Cardiac fibroblast (primary cell): ENCODE data around the gene OSBPL6.
A peak's percentile ranks its signal among the peaks of the same experiment; 100 is the strongest.

Experiments used
- DNase-seq, 2 donors: peaks; one replicate each; pipeline versions ENCODE4 v3.0.0 to v3.0.0-alpha.2; 2010; ENCODE audit warnings: low read depth in 2 of 2
- H3K4me3 ChIP-seq, 2 donors: replicated peaks in 1 of 2; 1 replicate in 1 of 2; 2 replicates in 1 of 2; pipeline ENCODE4 v1.5.1; 2011; ENCODE audit warnings: low read depth in 2 of 2, low read length in 2 of 2, mild to moderate bottlenecking in 2 of 2, moderate library complexity in 1 of 2
- TF ChIP-seq, protein P1 (sequence below): IDR thresholded peaks from one replicate; pipeline ENCODE4 v1.5.1; 2011; ENCODE audit warnings: low read depth, mild to moderate bottlenecking, low read length, inconsistent platforms

The OSBPL6 gene

DNA sequence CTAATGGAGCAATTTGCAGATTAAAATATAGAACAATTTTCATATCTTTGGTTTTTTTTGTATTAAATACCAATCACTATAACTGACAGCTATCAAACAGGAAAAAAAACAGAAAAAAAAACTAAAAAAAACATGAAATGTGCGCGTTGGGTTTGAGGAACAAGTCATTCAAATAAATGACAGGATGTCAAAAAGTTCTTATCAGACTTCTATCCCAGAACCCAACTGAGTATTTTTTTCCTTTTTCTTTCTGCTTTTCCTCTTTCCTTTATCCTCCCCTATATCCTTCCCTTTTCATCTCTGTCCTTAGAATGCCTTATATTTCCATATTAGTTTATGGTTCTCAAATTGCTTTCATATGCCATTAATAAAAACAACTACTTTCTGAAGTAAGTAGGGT is 242.3 kb downstream of the OSBPL6 start:
- no peak overlapping the region for H3K4me3 ChIP-seq
- no peak for DNase-seq
- TF ChIP-seq, protein P1, sequence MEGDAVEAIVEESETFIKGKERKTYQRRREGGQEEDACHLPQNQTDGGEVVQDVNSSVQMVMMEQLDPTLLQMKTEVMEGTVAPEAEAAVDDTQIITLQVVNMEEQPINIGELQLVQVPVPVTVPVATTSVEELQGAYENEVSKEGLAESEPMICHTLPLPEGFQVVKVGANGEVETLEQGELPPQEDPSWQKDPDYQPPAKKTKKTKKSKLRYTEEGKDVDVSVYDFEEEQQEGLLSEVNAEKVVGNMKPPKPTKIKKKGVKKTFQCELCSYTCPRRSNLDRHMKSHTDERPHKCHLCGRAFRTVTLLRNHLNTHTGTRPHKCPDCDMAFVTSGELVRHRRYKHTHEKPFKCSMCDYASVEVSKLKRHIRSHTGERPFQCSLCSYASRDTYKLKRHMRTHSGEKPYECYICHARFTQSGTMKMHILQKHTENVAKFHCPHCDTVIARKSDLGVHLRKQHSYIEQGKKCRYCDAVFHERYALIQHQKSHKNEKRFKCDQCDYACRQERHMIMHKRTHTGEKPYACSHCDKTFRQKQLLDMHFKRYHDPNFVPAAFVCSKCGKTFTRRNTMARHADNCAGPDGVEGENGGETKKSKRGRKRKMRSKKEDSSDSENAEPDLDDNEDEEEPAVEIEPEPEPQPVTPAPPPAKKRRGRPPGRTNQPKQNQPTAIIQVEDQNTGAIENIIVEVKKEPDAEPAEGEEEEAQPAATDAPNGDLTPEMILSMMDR: no peak

DNA sequence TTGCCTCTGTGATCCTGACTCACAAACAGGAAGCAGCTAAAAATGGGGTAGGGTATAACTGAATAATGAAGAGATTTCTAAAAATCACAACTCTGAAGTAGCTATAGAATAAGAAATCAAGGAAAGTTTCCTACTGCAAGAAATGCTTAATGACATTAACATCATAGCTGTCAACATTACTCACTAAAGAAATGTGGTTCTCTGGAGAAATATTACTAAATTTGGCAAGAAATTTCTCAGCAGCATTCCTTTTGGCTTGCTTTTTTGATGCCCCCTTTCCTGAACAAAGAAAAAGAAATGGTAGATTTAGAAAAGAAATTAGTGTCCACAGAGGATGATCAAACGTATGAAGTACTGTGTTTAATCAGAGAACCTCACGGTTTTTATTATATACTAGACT is 247.1 kb downstream of the OSBPL6 start:
- H3K4me3 ChIP-seq: no peak overlapping the region
- TF ChIP-seq, protein P1: no peak
- no peak for DNase-seq

DNA sequence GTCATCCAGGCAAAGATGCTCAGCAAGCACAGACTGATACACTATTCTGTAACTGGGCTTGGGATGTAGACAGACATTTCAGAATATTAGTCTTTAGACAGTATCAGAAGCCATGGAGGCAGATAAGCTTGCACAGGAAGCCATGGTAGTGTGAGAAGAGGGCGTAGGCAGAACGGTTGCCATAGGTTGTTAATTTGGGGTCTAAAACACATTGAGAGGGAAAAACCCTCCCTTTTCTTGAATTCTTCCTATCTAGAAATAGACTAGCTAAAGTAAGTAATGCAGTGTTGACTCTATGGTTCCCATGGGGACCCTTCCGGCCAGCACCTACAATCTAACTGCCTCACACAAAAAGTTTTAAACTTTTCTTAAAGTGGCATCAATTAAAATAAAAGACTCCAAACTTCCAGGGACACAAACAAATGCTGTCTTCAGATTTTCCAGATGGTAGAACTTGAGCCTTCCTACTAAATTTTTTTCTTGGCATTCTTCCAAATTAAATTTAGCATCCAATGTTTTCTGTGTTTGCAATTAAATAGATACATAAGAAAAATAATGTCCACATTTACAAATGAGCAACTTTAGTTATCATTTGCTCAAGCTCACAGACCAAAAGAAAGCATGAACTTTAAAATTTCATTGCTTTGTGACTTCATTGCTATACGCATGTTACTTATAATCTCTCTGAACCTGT is 254.8 kb downstream of the OSBPL6 start:
- TF ChIP-seq, protein P1: no peak
- no peak overlapping the region for H3K4me3 ChIP-seq
- DNase-seq: peak in 1 of 2 donors; percentile 15

DNA sequence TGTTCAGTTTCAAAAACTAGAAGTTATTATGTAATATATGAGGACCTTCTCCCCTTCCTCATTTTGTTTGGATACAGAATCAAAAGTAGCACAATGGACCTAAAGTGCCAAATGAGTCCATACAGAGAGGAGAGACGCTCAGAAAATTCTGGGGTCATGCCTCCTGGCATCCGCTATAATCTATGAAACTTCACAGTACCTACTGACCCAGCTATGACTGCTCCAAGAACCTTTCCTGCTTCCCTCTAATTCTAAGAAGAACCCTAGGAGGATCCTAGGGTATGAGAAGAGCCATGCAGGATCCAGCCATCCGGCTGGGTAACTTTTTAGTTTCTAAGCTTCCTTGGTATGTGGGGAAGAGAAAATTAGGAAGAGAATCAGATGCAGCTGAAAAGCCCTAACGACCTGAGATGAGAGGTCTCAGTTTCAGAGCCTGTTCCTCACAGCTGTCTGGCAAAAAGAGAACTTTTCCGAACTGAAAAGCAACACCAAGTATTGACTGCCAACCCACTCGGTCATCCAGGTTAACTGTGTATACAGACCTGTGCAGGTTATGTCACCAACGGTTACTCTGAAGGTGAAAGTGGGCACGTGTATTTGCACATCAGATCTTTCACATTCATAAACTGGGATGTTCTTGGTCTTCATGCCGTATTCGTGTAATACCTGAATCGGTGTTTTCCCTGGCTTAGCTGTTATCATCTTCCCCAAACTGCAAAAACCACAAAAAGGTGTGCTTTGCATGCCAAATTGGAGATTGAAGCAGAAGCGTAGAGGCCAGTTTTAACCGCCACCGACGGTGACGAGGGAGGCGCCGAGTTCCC is 255.6 kb downstream of the OSBPL6 start:
- TF ChIP-seq, protein P1: no peak
- DNase-seq: peak in 1 of 2 donors; percentile 14
- H3K4me3 ChIP-seq: peak overlapping the region; percentile 82 to 91

DNA sequence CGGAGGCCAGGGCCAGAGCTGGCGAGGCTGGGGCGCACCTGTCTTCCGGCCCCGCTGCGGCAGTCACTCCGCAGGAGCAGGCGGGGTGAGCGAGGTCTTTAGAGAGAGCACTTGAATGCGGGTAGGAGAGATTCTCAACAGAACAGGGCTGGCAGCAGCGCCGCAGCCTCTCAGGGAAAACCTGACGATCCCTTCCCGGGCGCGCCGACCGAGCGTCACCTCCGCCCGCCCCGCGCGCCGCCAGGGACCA is 256.1 kb downstream of the OSBPL6 start:
- TF ChIP-seq, protein P1: no peak
- no peak for DNase-seq
- peak overlapping the region; percentile 82 to 91 for H3K4me3 ChIP-seq

DNA sequence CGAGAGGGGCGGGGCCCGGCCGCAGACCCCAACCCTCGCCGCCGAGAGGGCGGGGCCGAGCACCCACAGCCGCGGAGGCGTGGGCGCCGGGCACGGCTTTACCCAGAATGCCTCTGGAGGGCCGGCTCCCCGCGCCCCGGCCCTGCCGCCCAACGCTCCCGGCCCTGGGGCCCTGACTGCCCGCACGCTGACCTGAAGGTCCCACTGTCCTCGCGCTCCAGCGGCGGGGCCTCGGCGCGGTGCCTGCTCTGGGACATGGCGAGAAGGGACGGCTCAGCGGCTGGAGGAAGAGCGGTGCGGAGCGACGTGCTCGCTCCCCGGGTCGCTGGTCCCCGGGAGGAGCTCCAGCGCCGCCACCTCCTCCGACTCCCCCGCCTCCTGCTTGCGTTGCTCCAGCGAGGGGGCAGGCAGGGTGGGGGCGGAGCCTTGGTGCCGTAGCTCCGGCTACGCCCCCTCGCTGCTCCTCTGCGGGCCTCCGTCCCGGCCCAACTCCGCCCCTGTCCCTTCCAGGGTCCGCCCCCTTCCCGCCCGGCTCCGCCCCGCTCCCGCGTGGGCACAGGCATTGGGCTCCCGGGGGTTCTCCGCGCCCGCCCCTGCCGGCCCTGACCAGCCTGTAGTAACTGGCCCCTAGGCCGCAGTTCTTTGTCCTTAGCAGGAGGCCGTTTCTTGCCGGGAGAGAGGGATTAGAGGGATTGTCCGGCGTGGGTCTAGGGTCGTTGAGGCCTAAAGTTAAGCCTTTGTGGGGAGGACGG is 256.6 kb downstream of the OSBPL6 start, which contains the start of the genes PJVK and PRKRA:
TSS of gene PJVK (plus strand) at position 605 of the 752 bp plus-strand sequence. CDS start 2,032 bp downstream, outside the sequence.
TSS of gene PRKRA (minus strand) at position 402 of the 752 bp plus-strand sequence. CDS start at position 257, 145 bp downstream.
- peak within 1 kb of the TSS; percentile 82 to 91 for H3K4me3 ChIP-seq
- DNase-seq: peak; percentile 97 to 99
- TF ChIP-seq, protein P1: no peak
